PC-3 (cell line): ENCODE results near the gene CFAP99. TPM values are rescaled to one million over a fixed set of nuclear protein-coding genes. Genes with fewer than 3 reads are reported as not detected.

Experiments used
- ATAC-seq: fragments of 200-7000 bp; cut with Tn5 transposase; 2 replicates; pipeline ENCODE4 v1.9.1; 2020; ENCODE audit warnings: mild to moderate bottlenecking, moderate library complexity
- BruUV-seq: library from RNA; stranded (reverse); fragments of 400-500 nt; replicated peaks from 2 replicates; lab custom pipeline; 2021; lab: Mats Ljungman, UMichigan
- CTCF ChIA-PET: fragments of 300-600 bp; sonication (Branson Sonifier 250); formaldehyde crosslinking; loops from one replicate; lab custom pipeline; 2022; ENCODE audit warnings: antibody characterized with exemption; lab: Charles Lee
- POLR2A ChIA-PET: fragments of 300-600 bp; sonication (Branson Sonifier 250); formaldehyde crosslinking; loops from one replicate; lab custom pipeline; 2022; ENCODE audit warnings: antibody characterized with exemption; ENCODE audit not compliant: unreplicated experiment; lab: Charles Lee
- DNase-seq: peaks from one replicate; pipeline ENCODE4 v3.0.0-alpha.2; 2015
- H2AFZ ChIP-seq: fragments of 300-600 bp; sonication (generic); 2 replicates; pipeline ENCODE4 v1.6.0; 2016; ENCODE audit warnings: antibody characterized with exemption, low read length
- H3F3A ChIP-seq: fragments of 300-600 bp; sonication (generic); one replicate; pipeline ENCODE4 v1.6.0; 2017; ENCODE audit warnings: antibody characterized with exemption, low read length, control low read depth, mild to moderate bottlenecking; ENCODE audit not compliant: unreplicated experiment
- H3K27ac ChIP-seq: fragments of 300-600 bp; sonication (generic); 2 replicates; pipeline ENCODE4 v1.5.1; 2016; ENCODE audit warnings: mild to moderate bottlenecking, low read length
- H3K27me3 ChIP-seq: fragments of 300-600 bp; sonication (generic); 2 replicates; pipeline ENCODE4 v1.6.1; 2016; ENCODE audit warnings: low read length, mixed read lengths
- H3K36me3 ChIP-seq: fragments of 300-600 bp; sonication (generic); 2 replicates; pipeline ENCODE4 v1.6.1; 2016; ENCODE audit warnings: low read depth, mixed run types, low read length, mixed read lengths
- H3K4me1 ChIP-seq: fragments of 300-600 bp; sonication (generic); 2 replicates; pipeline ENCODE4 v1.5.1; 2016; ENCODE audit warnings: low read length; ENCODE audit not compliant: insufficient read depth
- H3K4me2 ChIP-seq: fragments of 300-600 bp; sonication (generic); 2 replicates; pipeline ENCODE4 v1.6.0; 2016; ENCODE audit warnings: low read length
- H3K4me3 ChIP-seq: fragments of 300-600 bp; sonication (generic); 2 replicates; pipeline ENCODE4 v1.5.1; 2016; ENCODE audit warnings: mild to moderate bottlenecking, low read length, mixed read lengths
- H3K79me2 ChIP-seq: fragments of 300-600 bp; sonication (generic); 2 replicates; pipeline ENCODE4 v1.6.1; 2017; ENCODE audit warnings: low read length, mixed read lengths
- H3K9ac ChIP-seq: fragments of 300-600 bp; sonication (generic); 2 replicates; pipeline ENCODE4 v1.6.0; 2016; ENCODE audit warnings: mild to moderate bottlenecking, low read length
- H3K9me2 ChIP-seq: fragments of 300-600 bp; sonication (generic); replicated peaks from 2 replicates; pipeline ENCODE4 v1.6.1; 2016; ENCODE audit warnings: mixed run types, low read length, mixed read lengths
- H3K9me3 ChIP-seq: fragments of 300-600 bp; sonication (generic); 2 replicates; pipeline ENCODE4 v1.6.1; 2016; ENCODE audit warnings: low read length, mixed read lengths
- H4K20me1 ChIP-seq: fragments of 300-600 bp; sonication (generic); 2 replicates; pipeline ENCODE4 v1.6.1; 2016; ENCODE audit warnings: low read length, mixed read lengths
- EZH2 ChIP-seq: fragments of 300-600 bp; sonication (generic); IDR thresholded peaks from one replicate; pipeline ENCODE4 v1.6.1; 2017; ENCODE audit warnings: antibody characterized with exemption, mild to moderate bottlenecking, low read length; ENCODE audit not compliant: unreplicated experiment
- EZH2phosphoT487 ChIP-seq: fragments of 300-600 bp; sonication (generic); IDR thresholded peaks from 2 replicates; pipeline ENCODE4 v1.6.1; 2018; ENCODE audit warnings: mild to moderate bottlenecking, antibody characterized with exemption, low read length, borderline replicate concordance
- intact Hi-C: fragments of 100-400 bp; cut with micrococcal nuclease; formaldehyde crosslinking; loops from 2 replicates; pipeline ENCODE4 v1.9.0; 2023
- total RNA-seq: library from RNA; depleted of rRNA; stranded (reverse); fragments of >200 nt; gene quantifications from 2 replicates; pipeline ENCODE4 v1.2.3, GENCODE V29; 2014
- TF ChIP-seq, protein P1 (sequence below): fragments of 300-600 bp; sonication (generic); conservative IDR thresholded peaks from 2 replicates; pipeline ENCODE4 v1.5.1; 2017; ENCODE audit warnings: antibody characterized with exemption, low read depth, mild to moderate bottlenecking, low read length

The CFAP99 gene
- total RNA-seq, 1 experiment from 2014 or later = not detected

DNA sequence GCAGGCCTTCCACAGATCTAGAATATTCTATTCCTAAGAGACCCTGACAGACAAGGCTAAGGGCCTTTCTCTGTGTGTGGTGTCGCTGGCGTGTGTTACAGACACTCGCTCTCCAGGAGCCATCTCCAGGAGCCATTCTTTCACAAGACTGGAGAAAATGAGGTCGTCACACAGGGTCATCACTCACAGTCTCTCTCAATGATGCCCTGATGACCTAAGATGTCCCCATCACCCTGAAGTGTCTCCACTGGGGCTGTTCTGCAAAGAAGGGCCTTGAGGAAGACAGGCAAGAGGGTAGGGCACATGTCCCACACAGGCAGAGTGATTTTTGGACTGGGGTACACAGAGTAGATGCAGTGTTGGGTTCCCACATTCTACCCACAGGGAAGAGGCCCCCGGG is 35.0 kb upstream of the CFAP99 start:
- H4K20me1 ChIP-seq = no peaks in the 10 kb centered on the region
- ChIA-PET CTCF (no interaction called here), POLR2A (no interaction called here)
- H3F3A ChIP-seq = no peaks in the 10 kb centered on the region
- H3K4me3 ChIP-seq = no peak overlapping the region
- TF ChIP-seq EZH2phosphoT487 = no peak
- no peak for TF ChIP-seq EZH2
- TF ChIP-seq, protein P1, sequence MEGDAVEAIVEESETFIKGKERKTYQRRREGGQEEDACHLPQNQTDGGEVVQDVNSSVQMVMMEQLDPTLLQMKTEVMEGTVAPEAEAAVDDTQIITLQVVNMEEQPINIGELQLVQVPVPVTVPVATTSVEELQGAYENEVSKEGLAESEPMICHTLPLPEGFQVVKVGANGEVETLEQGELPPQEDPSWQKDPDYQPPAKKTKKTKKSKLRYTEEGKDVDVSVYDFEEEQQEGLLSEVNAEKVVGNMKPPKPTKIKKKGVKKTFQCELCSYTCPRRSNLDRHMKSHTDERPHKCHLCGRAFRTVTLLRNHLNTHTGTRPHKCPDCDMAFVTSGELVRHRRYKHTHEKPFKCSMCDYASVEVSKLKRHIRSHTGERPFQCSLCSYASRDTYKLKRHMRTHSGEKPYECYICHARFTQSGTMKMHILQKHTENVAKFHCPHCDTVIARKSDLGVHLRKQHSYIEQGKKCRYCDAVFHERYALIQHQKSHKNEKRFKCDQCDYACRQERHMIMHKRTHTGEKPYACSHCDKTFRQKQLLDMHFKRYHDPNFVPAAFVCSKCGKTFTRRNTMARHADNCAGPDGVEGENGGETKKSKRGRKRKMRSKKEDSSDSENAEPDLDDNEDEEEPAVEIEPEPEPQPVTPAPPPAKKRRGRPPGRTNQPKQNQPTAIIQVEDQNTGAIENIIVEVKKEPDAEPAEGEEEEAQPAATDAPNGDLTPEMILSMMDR = no peak
- DNase-seq (no peak), ATAC-seq (no peak)
- no peak overlapping the region for H2AFZ ChIP-seq
- H3K27me3 ChIP-seq = no peaks in the 10 kb centered on the region
- H3K9me3 ChIP-seq = no peaks in the 10 kb centered on the region
- H3K79me2 ChIP-seq = no peaks in the 10 kb centered on the region
- H3K36me3 ChIP-seq = no peaks in the 10 kb centered on the region
- no peak overlapping the region for H3K27ac ChIP-seq
- BruUV-seq = no TSS peak
- no peak overlapping the region for H3K9ac ChIP-seq
- no peaks in the 10 kb centered on the region for H3K9me2 ChIP-seq
- H3K4me2 ChIP-seq = no peak overlapping the region
- no peaks in the 10 kb centered on the region for H3K4me1 ChIP-seq
- intact Hi-C loops = no loop called here

DNA sequence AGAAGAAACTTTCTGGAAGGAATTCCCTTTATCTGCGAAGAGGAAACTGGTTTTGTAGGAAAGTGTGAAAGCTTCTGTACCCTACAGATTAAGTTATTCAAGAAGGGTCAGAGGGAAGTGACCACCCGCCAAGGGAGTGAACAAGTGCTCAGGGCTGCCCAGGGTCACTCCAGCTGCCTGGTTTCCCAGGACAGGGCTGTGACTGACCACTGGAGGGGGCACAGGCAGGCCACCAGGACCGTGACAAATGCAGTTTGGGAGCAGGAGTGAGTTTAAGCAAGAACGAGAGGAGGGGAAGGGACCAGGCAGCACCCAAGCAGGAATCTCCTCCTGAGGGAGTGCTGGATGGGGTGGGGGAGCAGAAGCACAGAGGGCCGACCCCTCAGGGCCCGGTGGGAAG is 34.5 kb upstream of the CFAP99 start:
- no peak for ATAC-seq
- H4K20me1 ChIP-seq = no peaks in the 10 kb centered on the region
- H3K27ac ChIP-seq = no peak overlapping the region
- no peaks in the 10 kb centered on the region for H3K9me2 ChIP-seq
- CTCF ChIA-PET = no interaction called here
- H3K36me3 ChIP-seq = no peaks in the 10 kb centered on the region
- intact Hi-C loops = no loop called here
- no peak for DNase-seq
- BruUV-seq = no TSS peak
- H3K9me3 ChIP-seq = no peaks in the 10 kb centered on the region
- TF ChIP-seq EZH2 = no peak
- TF ChIP-seq EZH2phosphoT487 = no peak
- TF ChIP-seq, protein P1 = no peak
- no peaks in the 10 kb centered on the region for H3K4me1 ChIP-seq
- no peaks in the 10 kb centered on the region for H3K79me2 ChIP-seq
- POLR2A ChIA-PET = no interaction called here
- no peaks in the 10 kb centered on the region for H3K27me3 ChIP-seq
- no peak overlapping the region for H2AFZ ChIP-seq
- H3K4me2 ChIP-seq = no peak overlapping the region
- no peaks in the 10 kb centered on the region for H3F3A ChIP-seq
- H3K4me3 ChIP-seq = no peak overlapping the region
- H3K9ac ChIP-seq = no peak overlapping the region

DNA sequence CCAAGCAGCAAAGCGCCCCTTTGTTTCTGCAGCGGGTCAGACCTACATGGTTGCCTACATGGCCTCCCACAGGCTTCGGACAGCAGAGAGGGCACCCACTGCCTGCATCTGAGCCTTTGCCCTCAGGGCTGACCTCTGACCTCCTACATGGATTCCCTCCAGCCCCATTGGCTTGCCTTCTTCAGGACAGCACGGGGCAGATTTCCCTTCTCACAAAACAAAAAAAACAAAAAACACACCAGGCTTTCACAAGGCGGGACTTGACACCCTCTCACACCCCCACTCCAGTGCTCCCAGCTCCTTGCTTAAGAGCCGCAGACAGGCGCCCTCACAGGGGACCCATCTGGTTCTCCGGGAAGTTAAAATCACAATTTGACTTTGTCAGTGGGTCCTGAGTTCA is 33.2 kb upstream of the CFAP99 start:
- no peak for ATAC-seq
- H3F3A ChIP-seq = no peaks in the 10 kb centered on the region
- no peaks in the 10 kb centered on the region for H3K9me2 ChIP-seq
- H3K4me1 ChIP-seq = no peaks in the 10 kb centered on the region
- no peak overlapping the region for H3K4me3 ChIP-seq
- H3K27ac ChIP-seq = no peak overlapping the region
- no peak for TF ChIP-seq EZH2phosphoT487
- no peak for TF ChIP-seq EZH2
- no peak for DNase-seq
- no peaks in the 10 kb centered on the region for H3K27me3 ChIP-seq
- intact Hi-C loops = no loop called here
- H3K9me3 ChIP-seq = no peaks in the 10 kb centered on the region
- no peak overlapping the region for H2AFZ ChIP-seq
- H3K9ac ChIP-seq = no peak overlapping the region
- no peaks in the 10 kb centered on the region for H3K36me3 ChIP-seq
- no peaks in the 10 kb centered on the region for H3K79me2 ChIP-seq
- H4K20me1 ChIP-seq = no peaks in the 10 kb centered on the region
- no peak overlapping the region for H3K4me2 ChIP-seq
- CTCF ChIA-PET = no interaction called here
- POLR2A ChIA-PET = no interaction called here
- BruUV-seq = no TSS peak
